ENCODE data around the gene AZI2.
A peak's percentile ranks its signal among the peaks of the same experiment; 100 is the strongest.

The AZI2 gene, protein sequence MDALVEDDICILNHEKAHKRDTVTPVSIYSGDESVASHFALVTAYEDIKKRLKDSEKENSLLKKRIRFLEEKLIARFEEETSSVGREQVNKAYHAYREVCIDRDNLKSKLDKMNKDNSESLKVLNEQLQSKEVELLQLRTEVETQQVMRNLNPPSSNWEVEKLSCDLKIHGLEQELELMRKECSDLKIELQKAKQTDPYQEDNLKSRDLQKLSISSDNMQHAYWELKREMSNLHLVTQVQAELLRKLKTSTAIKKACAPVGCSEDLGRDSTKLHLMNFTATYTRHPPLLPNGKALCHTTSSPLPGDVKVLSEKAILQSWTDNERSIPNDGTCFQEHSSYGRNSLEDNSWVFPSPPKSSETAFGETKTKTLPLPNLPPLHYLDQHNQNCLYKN

DNA sequence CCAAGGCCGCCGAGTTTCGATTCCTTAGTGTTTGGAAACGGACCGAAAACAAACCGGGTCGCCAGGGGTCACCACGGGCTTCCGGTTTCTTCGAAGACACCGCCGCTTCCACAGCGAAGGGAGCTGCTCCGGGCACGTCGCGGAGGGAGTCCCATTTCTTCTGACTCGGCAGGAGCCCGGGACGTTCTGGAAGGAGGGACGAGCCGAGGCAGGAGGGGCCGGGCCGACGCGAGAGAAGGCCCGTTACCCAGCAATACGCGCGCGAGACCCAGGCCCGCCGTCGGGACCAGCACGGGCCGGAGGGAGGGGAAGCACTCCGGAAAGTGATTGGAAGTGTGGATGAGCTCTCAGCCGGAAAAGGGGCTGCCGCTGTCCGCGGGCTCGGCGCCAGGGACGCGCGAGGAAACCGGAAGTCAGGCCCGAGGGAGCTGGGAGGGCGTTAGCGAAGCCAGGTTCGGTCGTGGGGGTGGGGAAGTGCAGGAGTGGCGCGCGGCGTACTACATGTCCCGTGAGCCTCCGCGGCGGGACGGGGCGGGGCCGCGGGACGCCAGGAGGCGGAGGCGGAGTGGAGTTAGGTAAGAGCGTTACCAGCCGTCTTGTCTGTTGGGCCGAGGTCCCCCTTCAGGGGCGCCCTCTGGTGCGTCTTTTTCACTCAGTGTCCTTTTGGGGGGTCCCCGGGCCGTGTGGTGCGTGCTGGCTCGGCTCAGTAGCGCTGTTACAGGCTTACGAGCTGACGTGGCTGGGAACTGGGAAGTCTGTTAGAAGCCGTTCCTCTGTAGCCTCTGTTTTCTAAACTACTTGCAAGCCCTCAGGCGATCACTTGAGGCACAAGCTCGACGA, at the start of gene AZI2, which contains the start of gene ZCWPW2:
Gene AZI2, minus strand, starts transcription at position 196 of the 840 bp plus-strand sequence. CDS start 8,207 bp downstream, outside the sequence.
Gene ZCWPW2, plus strand, starts transcription at position 93 of the 840 bp plus-strand sequence. CDS start 64,348 bp downstream, outside the sequence.
- DNase-seq (ENCODE audit: low spot score), result peak; percentile 86

DNA sequence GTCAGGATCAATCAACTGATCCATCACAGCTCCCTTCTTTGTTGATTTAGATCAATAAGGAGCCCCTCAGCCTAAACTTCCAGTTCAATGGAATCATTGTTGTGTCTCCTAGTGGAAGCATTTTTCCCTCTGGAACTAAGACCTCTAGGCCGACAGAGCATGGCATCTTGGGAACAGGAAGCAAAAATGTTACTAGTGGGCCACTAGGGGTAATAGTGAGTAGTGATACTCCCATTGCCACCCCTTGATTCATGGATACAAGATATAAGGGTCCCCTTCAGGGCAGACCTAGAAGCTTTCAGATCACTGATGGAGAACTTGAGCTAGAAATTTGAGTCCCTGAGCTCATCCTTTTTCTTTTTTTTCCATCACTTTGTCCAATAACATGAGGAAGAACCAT, 40.4 kb upstream of the AZI2 start:
- DNase-seq (ENCODE audit: low spot score), result no peak

DNA sequence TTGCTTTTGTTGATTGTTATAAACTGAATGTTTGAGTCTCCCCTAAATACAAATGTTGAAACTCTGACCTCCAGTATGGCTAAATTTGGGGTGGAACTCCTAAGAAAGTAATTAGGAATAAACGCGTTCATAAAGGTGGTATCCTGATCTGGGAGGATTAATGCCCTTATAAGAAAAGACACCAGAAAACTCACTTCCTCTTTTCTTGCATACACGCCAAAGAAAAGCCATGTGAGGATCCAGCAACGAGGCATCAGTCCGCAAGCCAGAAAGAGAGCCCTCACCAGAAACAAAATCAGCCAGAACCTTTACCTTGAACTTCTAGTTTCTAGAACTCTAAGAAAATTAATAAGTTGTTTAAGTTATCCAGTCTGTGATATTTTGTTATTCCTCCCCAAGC, 37.4 kb upstream of the AZI2 start:
- no peak for DNase-seq (ENCODE audit: low spot score)

DNA sequence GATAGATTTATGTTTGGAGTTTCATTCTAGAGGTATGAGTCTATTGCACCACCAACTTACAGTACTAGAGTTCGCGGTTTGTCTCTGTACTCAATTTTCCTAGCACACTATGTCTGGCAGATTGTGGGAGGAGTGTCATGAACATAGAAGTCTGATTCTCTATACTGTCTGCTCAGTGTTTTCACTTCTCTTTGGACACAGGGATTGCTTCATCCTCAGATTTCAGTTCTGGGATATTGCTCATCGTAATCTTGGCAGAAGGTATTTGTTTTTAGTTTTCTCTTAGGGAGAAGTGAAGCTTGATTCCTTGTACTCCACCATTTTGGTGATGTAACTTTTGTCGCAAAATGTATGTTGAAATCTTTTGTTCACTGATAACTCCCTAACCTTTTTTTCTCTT, 27.8 kb upstream of the AZI2 start:
- DNase-seq (ENCODE audit: low spot score), result no peak

DNA sequence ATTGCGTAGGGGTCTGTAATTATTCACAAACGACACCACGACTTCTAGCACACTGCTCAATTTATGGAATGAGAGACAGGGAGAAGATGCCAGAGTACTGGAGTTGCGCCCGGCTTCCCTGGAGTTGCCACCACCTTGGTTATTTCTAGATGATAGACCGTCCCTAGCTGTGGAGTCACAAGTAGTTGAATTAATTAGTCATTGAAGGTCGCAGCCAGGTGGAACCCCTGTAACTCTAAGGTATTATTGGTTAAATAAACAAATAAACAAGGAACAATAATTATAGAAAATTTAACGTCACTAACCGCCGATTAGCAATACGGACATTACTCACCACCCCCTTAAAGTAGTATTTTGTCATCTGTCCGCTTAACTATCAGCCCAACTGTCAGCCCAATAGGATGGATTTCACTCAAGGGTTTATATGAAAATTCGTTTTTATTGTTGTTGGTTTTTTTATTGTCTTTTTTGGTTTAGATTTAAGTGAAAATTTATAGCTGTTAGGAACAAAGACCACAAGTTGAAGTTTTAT, 911 bp upstream of the AZI2 start:
- peak; percentile 42 for DNase-seq (ENCODE audit: low spot score)

DNA sequence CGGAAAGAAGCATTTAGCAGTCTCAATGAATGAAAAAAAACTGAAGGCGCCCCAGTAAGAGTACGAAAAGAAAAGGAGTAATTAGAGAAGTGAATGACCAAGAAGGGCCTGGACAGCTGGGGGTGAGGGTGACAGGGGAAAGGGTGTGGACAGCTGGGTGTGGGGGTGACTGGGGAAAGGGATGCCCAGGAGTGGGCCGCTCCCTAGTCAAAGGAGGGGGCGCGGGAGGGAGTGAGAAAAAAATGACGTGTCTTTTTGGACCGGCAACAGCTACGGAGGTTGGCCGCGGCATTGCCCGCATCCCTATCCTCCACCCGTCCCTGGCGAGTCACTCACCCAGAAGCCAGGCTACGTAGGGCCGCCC, 377 bp downstream of the AZI2 start:
- DNase-seq (ENCODE audit: low spot score), result no peak

DNA sequence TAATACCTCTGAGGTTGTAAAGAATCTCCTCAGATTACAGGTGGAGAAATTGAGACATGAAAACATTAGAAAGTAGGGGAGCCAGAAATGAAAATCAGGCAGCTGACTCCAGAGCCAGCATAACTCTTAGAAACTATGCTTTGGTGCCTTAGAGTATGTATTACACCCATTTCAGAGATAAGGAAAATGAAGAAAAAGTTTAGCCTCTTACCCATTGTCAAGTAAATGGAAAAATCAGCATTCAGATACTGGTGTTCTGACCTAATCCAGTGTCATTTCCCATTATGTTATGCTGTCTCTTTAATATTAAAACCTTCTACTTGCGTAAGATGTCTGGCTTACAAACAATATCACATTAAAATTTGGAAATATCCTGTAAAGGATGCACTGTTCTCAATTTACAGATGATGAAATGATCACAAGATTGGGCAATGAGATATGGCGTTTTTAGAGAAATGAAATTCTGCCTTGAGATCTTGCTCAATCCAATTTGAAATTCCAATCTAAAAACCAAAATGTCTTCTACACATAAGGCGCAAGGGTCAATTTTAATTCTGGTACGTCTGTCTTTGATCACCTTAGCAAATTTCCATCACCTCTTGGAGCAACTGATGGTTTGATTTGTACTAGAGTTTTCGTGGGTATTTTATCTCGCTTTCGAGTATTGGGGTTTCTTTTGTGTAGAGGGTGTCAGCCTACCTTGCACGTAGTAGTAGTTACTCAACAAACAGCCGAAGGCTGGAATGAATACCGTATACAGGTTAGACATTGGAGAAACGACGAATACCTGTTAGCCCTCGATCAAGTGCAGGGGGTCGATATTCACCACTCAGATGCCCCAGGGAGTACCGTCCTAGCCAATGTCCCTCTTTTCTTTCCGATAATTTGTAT, 1.0 kb downstream of the AZI2 start:
- DNase-seq (ENCODE audit: low spot score), result no peak

DNA sequence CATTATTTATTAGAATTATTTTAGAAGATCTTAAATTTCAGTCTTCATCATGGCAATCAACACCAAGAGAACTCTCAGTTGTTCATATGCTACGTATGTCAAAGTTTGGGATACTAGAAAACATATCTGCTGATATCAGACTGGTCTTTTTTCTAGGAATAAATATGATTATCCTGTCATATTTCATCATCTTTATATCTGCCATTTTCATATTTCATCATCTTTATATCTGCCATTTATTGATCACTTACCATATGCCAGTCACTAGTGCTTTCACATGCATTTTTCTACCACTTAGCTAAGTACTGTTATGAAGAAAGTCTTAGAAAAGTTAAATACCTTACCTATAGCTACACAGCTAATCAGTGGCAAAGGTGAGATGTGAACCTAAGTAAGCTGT, 2.9 kb downstream of the AZI2 start:
- DNase-seq (ENCODE audit: low spot score), result no peak

DNA sequence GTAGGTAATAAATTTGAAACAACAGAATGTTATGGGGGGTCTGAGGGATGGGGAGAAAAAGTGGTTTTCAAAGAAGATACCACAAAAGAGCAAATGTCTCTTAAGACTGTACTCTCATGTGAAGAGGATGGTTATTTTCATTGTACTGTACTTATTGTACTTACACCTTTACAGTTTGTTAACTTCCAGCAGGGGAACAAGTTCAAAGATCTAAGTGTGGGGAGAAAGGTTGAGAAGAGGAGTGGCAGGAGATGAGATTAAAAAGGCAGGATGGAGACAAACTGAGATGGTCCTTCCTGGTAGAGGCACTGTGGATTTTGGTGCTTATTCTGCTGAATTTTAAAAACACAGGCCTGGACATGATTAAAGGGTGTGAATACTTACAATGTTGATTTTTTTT, 5.5 kb downstream of the AZI2 start:
- DNase-seq (ENCODE audit: low spot score), result no peak

DNA sequence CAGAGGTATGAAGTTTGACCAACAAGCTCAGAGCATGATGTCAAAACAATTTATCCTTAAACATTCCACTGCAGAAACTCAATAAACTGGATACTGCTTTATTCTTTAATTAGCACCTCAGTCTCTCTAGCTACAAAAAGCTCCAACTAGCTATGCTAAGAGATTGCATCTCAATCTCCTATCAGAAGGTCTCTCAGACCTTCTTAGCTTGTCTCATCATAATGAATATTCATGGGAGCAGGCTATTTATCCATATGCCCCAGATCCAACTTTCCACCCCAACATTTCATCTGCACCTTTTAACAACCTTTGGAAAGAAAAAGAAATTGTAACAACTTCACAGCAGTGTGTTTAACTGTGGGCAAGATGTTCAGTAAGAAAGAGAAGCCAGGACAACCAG, 11.4 kb downstream of the AZI2 start:
- no peak for DNase-seq (ENCODE audit: low spot score)

DNA sequence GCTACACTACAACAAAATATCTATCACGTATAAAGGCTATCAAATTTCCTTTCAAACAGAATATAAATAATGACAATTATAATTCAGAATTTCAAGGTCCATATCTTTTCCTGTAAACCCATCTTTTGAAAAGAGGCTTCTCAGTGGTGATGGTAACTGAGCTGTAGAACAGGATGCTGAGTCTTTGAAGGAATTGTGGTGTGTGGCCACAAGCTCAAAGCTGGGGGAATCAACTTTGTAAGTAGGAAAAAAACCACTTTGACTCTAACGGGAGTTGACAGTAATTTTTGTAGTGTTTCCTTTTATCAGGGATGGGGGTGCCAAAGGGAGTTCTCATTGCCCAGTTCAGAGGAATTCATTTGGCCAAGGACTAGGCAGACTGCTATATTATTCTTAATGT, 13.4 kb downstream of the AZI2 start:
- DNase-seq (ENCODE audit: low spot score), result no peak

DNA sequence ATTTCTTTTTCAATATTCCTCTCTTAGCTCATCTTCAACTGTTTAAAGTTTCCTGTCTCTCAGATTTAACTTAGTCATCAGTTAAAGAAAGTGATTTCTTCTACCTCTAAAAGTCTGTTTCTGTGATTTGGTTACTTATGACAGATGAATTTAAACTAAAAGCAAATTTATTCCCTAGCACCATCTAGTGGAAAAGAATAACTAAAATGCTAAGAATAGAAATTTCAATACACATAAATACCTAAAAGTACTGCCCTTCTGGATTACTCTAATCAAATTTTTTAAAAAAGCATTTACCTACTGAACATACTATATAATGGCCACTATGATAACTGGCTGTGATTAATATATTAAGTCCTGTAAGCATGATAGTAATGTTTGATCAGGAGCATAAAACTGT, 14.1 kb downstream of the AZI2 start:
- DNase-seq (ENCODE audit: low spot score), result no peak

DNA sequence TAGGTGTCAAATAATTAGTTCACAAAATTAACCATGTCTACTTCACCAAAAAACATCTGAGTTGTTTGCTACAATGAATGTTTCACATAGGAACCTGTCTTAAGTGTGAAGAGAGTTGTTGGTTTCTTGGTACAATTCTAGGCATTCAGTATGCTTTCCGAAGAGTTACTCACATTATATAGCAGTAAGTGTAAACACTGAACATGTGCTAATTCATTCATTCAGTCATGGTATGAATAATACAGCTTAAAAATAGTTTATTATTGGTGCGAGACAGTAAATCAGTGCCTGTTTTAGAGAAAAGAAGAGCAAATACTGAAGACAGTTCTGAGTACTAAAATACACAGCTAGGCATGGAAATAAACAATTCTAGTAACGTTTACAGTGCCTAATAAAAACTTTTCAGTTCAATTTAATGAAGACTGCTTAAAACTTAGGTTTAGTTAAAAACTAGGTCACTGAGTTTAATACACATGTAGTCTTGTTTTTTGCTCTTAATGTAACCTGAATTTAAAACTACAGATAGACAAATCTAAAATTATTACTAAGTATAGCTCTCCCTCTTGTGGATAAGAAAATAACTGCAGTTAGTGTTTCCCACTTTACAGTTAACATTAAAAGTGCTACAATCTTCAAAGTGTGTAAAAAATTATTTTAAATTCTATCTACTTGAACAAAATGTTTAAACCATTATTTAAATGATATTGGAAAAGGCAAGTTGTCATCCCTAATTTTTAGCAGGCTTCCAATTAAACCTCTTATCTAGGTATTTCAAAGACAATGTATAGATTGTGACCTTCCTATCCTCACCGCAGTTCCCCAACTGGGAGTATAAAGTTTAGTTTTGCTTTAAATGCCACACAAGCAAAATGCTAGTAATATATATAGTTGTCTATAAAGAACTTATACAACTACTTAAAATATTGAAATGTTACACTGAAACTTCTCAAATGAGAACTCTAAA, 20.2 kb downstream of the AZI2 start:
- DNase-seq (ENCODE audit: low spot score), result peak; percentile 31

DNA sequence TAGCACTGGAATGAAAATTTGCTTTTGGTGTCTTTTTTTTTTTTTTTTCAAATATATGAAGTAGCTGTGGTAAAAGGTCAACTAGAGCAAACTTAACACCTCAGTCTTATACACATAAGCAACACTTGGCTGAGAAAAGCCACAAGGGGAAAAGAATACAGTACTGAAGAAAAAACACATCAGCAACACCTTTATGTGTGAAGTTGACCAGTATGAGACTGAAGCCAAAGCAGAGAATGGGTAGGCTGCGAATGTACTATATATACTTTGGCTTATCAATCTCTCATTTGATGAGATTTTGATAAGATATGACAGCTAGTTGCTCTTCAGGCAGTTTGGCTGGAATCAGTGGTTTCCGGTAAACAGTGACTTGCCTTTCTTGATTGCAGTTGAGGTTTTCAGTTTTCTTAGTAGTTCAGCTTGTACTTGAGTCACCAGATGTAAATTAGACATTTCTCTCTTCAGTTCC, 22.1 kb downstream of the AZI2 start:
- no peak for DNase-seq (ENCODE audit: low spot score)

DNA sequence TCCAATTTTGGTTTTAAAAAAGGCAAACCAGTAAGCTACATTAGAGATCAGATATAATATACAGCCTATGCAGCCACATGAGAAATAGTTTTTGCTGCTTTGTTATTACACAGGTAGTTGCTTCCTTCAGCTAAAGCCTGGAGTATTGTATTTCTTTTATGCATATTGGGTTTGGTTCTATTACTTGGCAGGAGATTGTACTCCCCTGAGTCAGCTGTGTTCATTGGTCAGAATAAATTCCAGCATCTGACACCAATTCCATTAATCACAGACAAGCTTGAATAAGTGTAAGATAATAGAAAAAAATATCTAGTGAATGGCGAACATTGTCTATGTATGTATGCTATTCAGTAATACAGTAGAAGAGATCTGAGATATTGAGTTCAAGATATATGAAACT, 26.2 kb downstream of the AZI2 start:
- no peak for DNase-seq (ENCODE audit: low spot score)

DNA sequence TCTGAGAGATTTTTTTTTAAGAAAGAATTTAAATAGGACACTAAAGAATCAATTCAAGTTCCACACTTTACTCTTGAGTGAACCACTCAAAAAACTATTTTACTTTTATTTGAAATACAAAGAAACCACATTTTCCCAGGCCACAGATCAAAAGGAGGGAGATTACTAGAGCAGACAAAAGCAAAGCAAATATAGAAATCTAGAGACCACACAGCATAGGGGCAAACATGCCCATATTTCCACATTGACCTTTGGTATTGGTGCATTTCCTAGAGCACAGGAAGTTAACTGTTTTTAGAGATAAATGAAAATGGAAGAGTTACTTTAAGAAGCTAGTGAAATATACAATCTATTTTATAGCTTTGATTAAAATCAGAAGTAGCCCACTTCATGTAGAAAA, 27.6 kb downstream of the AZI2 start:
- no peak for DNase-seq (ENCODE audit: low spot score)

DNA sequence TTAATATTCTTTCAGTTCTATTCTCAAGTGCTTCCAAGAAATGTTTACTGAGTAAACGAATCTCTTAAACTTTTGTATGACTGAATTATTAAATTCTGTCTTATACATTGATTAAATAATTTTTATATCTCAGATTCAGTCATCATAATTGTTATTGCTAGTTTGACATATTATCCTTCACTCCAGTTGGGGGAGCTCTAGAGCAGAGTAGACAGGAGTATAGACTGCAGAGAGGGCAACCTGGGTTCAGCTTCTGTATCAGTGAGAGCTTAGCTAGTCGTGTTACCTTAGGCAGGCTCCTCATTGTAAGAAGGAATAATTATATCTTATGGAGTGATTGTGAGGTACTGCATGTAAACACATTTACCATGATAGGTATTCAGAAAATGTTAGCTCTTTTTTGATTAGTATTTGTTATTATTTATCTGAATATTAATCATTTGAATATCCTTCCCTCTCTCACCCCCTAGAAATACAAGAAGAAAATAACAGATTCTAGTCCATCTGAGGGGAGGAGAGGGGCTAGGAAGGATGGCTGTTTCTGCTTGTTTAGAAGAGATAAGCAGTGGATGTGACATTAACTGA, 31.1 kb downstream of the AZI2 start:
- peak; percentile 42 for DNase-seq (ENCODE audit: low spot score)

DNA sequence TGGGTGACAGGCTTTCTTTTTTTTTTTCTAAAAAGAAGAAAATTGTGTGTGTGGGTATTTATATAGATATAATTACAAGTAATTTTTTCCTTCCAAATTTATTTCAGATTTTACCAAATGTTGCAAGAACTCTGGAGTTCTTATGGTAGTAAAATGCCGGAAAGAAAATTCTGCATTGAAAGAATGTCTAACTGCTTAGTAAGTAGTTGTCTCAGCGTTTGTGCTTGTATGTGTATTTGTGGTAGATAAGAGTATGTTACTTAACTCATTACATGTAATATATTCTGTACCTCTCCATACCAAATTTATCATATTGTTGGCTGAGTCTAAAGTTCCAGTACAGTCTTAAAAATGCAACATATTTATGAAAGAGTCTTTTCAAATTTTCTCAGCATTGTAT, 32.4 kb downstream of the AZI2 start:
- no peak for DNase-seq (ENCODE audit: low spot score)

DNA sequence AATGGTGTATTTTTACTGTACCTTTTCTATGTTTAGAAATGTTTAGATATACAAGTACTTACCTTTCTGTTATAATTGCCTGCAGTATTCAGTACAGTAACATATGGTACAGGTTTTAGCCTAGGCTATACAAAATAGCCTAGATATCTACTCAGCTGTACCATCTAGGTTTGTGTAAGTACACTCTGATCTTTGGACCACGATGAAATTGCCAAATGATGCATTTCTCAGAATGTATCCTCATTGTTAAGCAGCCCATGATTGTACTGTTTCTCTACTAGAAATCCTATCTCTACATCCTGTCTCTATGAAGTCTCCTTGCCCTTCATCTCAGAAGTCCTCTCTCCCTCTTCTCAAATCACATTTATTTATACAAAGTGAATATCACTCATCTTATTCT, 32.9 kb downstream of the AZI2 start:
- DNase-seq (ENCODE audit: low spot score), result no peak

DNA sequence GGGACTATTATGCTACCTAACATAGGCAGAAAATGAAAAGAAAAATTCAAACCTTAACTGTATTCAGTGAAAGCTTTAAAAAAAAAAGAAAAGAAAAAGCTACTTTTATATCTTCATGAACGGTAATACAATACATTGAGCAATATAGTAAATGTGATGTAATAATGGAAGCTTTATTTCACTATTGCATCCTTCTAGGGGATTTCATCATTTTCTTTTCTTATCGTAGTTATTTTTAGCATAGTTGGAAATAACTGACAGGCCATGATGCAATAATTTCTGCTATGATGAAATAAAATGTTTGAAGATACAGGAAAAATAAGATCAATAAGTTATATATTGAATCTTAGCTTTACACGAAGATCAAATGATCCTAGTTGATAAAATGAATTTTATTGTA, 40.4 kb downstream of the AZI2 start:
- no peak for DNase-seq (ENCODE audit: low spot score)

Measured in kidney capillary endothelial cell (primary cell).